NCI-H2196 (cell line): ENCODE measurements around the gene TFF1.

Source experiments
- DNase-seq: peaks from one replicate; lab custom pipeline; 2025; ENCODE audit not compliant: unreplicated experiment; lab: John Stamatoyannopoulos, UW

Gene TFF1

GRCh38 chr21:42398436-42399028 is 32.2 kb upstream of the TFF1 start:
- DNase-seq, result no peak

- no peak for DNase-seq
Measured at GRCh38 chr21:42397746-42398394, 31.5 kb upstream of the TFF1 start.

- DNase-seq, result no peak
Measured at GRCh38 chr21:42396799-42397745, 30.7 kb upstream of the TFF1 start.

GRCh38 chr21:42395905-42396651 is 29.7 kb upstream of the TFF1 start, which contains the start of gene TMPRSS3:
Gene TMPRSS3, minus strand, starts transcription at chr21:42396052. Its CDS starts 635 bp downstream, at chr21:42395417.
- DNase-seq, result no peak

- DNase-seq, result no peak
Measured at GRCh38 chr21:42395302-42395701, 29.0 kb upstream of the TFF1 start.

GRCh38 chr21:42393443-42393950 is 27.2 kb upstream of the TFF1 start:
- no peak for DNase-seq

- no peak for DNase-seq
Measured at GRCh38 chr21:42392731-42393442, 26.6 kb upstream of the TFF1 start.

- DNase-seq, result no peak
Measured at GRCh38 chr21:42391297-42391696, 25.0 kb upstream of the TFF1 start.

GRCh38 chr21:42390696-42391095 is 24.4 kb upstream of the TFF1 start:
- DNase-seq, result no peak

- no peak for DNase-seq
Measured at GRCh38 chr21:42390193-42390592, 23.9 kb upstream of the TFF1 start.

GRCh38 chr21:42389449-42389835 is 23.1 kb upstream of the TFF1 start:
- DNase-seq, result peak; percentile 91

- no peak for DNase-seq
Measured at GRCh38 chr21:42388740-42389448, 22.6 kb upstream of the TFF1 start.

GRCh38 chr21:42387843-42388340 is 21.6 kb upstream of the TFF1 start:
- no peak for DNase-seq

- DNase-seq, result no peak
Measured at GRCh38 chr21:42387164-42387563, 20.8 kb upstream of the TFF1 start.

- DNase-seq, result no peak
Measured at GRCh38 chr21:42386034-42386591, 19.8 kb upstream of the TFF1 start.

GRCh38 chr21:42385619-42386018 is 19.3 kb upstream of the TFF1 start:
- DNase-seq, result no peak

GRCh38 chr21:42384989-42385388 is 18.7 kb upstream of the TFF1 start:
- no peak for DNase-seq

- peak; percentile 34 for DNase-seq
Measured at GRCh38 chr21:42384156-42384945, 18.0 kb upstream of the TFF1 start.
